Keratinocyte (primary cell): ENCODE measurements around the gene FLNA. TPM values are rescaled to one million over a fixed set of nuclear protein-coding genes. Genes with fewer than 3 reads are reported as not detected.

ENCODE experiments used
- DNase-seq: peaks from one replicate; pipeline ENCODE4 v3.0.0-alpha.2; 2011; ENCODE audit warnings: low read depth, missing footprints, low spot score
- FAIRE-seq: peaks from 2 replicates; lab custom pipeline; 2011; peaks lifted over from hg19 to GRCh38; lab: Jason Lieb, UNC
- H2AFZ ChIP-seq: 2 replicates; pipeline ENCODE4 v1.6.0; 2012; ENCODE audit warnings: low read length, control low read depth, inconsistent platforms; ENCODE audit not compliant: control insufficient read depth
- H3K27ac ChIP-seq: 2 replicates; pipeline ENCODE4 v1.5.1; 2011; ENCODE audit warnings: low read length; ENCODE audit not compliant: control insufficient read depth, insufficient read depth
- H3K27me3 ChIP-seq: 3 replicates; pipeline ENCODE4 v1.6.0; 2011; ENCODE audit warnings: low read length; ENCODE audit not compliant: control insufficient read depth, insufficient read depth; ENCODE audit errors: extremely low read depth
- H3K36me3 ChIP-seq, 2 experiments: 2 replicates in 1 of 2; 3 replicates in 1 of 2; pipeline ENCODE4 v1.5.1; 2011; ENCODE audit warnings: low read length in 2 of 2, mild to moderate bottlenecking in 1 of 2; ENCODE audit not compliant: control insufficient read depth in 2 of 2, insufficient read depth in 2 of 2; ENCODE audit errors: extremely low read depth in 1 of 2
- H3K4me1 ChIP-seq: 3 replicates; pipeline ENCODE4 v1.5.1; 2011; ENCODE audit warnings: low read length; ENCODE audit not compliant: control insufficient read depth, insufficient read depth; ENCODE audit errors: extremely low read depth
- H3K4me2 ChIP-seq: 3 replicates; pipeline ENCODE4 v1.6.0; 2011; ENCODE audit warnings: low read depth, low read length; ENCODE audit not compliant: control insufficient read depth, insufficient read depth; ENCODE audit errors: extremely low read depth
- H3K4me3 ChIP-seq, 3 experiments: fragments of 200-600 bp in 1 of 3; sonication (generic) in 1 of 3; 2 replicates in 2 of 3; 3 replicates in 1 of 3; pipeline ENCODE4 v1.5.1; 2011 to 2016; ENCODE audit warnings: low read length in 3 of 3, mild to moderate bottlenecking in 3 of 3, control low read depth in 2 of 3, inconsistent platforms in 1 of 3, low read depth in 1 of 3, mixed read lengths in 1 of 3, mixed run types in 1 of 3, moderate library complexity in 1 of 3; ENCODE audit not compliant: control insufficient read depth in 2 of 3, insufficient read depth in 2 of 3; ENCODE audit errors: extremely low read depth in 1 of 3
- H3K79me2 ChIP-seq: 2 replicates; pipeline ENCODE4 v1.6.0; 2012; ENCODE audit warnings: low read length; ENCODE audit not compliant: control insufficient read depth, insufficient read depth
- H3K9ac ChIP-seq: 3 replicates; pipeline ENCODE4 v1.6.0; 2011; ENCODE audit warnings: low read length; ENCODE audit not compliant: control insufficient read depth, insufficient read depth; ENCODE audit errors: extremely low read depth
- H3K9me1 ChIP-seq: 3 replicates; pipeline ENCODE4 v1.6.0; 2011; ENCODE audit warnings: low read length; ENCODE audit not compliant: control insufficient read depth, insufficient read depth; ENCODE audit errors: extremely low read depth
- H3K9me3 ChIP-seq: 2 replicates; pipeline ENCODE4 v1.5.1; 2012; ENCODE audit warnings: low read depth, low read length; ENCODE audit not compliant: control insufficient read depth
- H4K20me1 ChIP-seq: 3 replicates; pipeline ENCODE4 v1.6.0; 2011; ENCODE audit warnings: low read length; ENCODE audit not compliant: control insufficient read depth, insufficient read depth; ENCODE audit errors: extremely low read depth
- CTCF ChIP-seq, 3 experiments: IDR thresholded peaks in 1 of 3; conservative IDR thresholded peaks in 1 of 3; optimal IDR thresholded peaks in 1 of 3; 2 replicates in 2 of 3; 3 replicates in 1 of 3; pipeline versions ENCODE3 to v1.5.1; 2011; ENCODE audit warnings: low read length in 3 of 3, mild to moderate bottlenecking in 3 of 3, moderate library complexity in 2 of 3, control low read depth in 1 of 3, inconsistent platforms in 1 of 3; ENCODE audit not compliant: insufficient read depth in 2 of 3; ENCODE audit errors: extremely low read depth in 1 of 3
- EZH2 ChIP-seq: IDR thresholded peaks from one replicate; pipeline ENCODE4 v1.6.1; 2012; ENCODE audit warnings: inconsistent platforms, mild to moderate bottlenecking, low read length, moderate library complexity
- dilution Hi-C: fragments of 300-500 bp; cut with MboI; formaldehyde crosslinking; loops from one replicate; pipeline ENCODE4 v1.7.0; 2020; ENCODE audit warnings: low sequenced_read_pairs; ENCODE audit not compliant: extremely low pct_ligation_motif_present
- polyA plus RNA-seq, 5 experiments: library from polyadenylated mRNA; depleted of rRNA in 3 of 5; stranded (reverse) in 3 of 5; stranded (forward) in 1 of 5; unstranded in 1 of 5; fragments of >200 nt; gene quantifications; 1 replicate in 1 of 5; 2 replicates in 3 of 5; 3 replicates in 1 of 5; pipeline versions ENCODE4 v1.2.1 to v1.2.3, GENCODE V29; 2011 to 2012; ENCODE audit warnings: missing spikeins in 2 of 5, low read depth in 1 of 5, low replicate concordance in 1 of 5

FLNA gene
- polyA plus RNA-seq, 1 donor (not counting 4 experiments of a cell fraction or from before 2014, with no cell fraction given) = 245 TPM

GRCh38 chrX:154349359-154349935 lies 25.0 kb downstream of the FLNA start:
- H3K9me3 ChIP-seq = peaks cover 3% of the 10 kb centered on the region
- no peaks in the 10 kb centered on the region for H3K27me3 ChIP-seq
- peaks cover 31% of the 10 kb centered on the region for H4K20me1 ChIP-seq
- H3K27ac ChIP-seq = no peak overlapping the region
- FAIRE-seq (no peak), DNase-seq (no peak)
- no peaks in the 10 kb centered on the region for H3K4me1 ChIP-seq
- no peaks in the 10 kb centered on the region for H3K79me2 ChIP-seq
- no peak overlapping the region for H3K4me2 ChIP-seq
- dilution Hi-C loops = no loop called here
- H3K9ac ChIP-seq = no peak overlapping the region
- peaks cover 20 to 21% of the 10 kb centered on the region in 2 experiments for H3K36me3 ChIP-seq
- no peak overlapping the region for H3K4me3 ChIP-seq
- H2AFZ ChIP-seq = no peak overlapping the region
- H3K9me1 ChIP-seq = no peaks in the 10 kb centered on the region
- no peak for TF ChIP-seq EZH2
- no peak for TF ChIP-seq CTCF (optimal IDR thresholded peaks at IDR 0.05 in 1 of 3, IDR thresholded peaks at IDR 0.05 in 1 of 3, conservative IDR thresholded peaks at IDR 0.05 in 1 of 3; ENCODE audit: extremely low read depth in 1 of 3, insufficient read depth in 2 of 3, low read length in 3 of 3)

GRCh38 chrX:154348646-154349358 lies 25.6 kb downstream of the FLNA start:
- Histone ChIP-seq H3K27me3 (no peaks in the 10 kb centered on the region), H3K79me2 (no peaks in the 10 kb centered on the region), H3K9me3 (peaks cover 3% of the 10 kb centered on the region), H3K9me1 (no peaks in the 10 kb centered on the region), H3K36me3 (peaks cover 15 to 20% of the 10 kb centered on the region in 2 experiments), H4K20me1 (peaks cover 31% of the 10 kb centered on the region), H3K27ac (no peak overlapping the region), H2AFZ (no peak overlapping the region), H3K4me2 (no peak overlapping the region), H3K9ac (no peak overlapping the region), H3K4me3 (no peak overlapping the region), H3K4me1 (no peaks in the 10 kb centered on the region)
- dilution Hi-C loops = no loop called here
- DNase-seq (no peak), FAIRE-seq (no peak)
- no peak for TF ChIP-seq CTCF (optimal IDR thresholded peaks at IDR 0.05 in 1 of 3, IDR thresholded peaks at IDR 0.05 in 1 of 3, conservative IDR thresholded peaks at IDR 0.05 in 1 of 3; ENCODE audit: extremely low read depth in 1 of 3, insufficient read depth in 2 of 3, low read length in 3 of 3)
- TF ChIP-seq EZH2 = no peak
